Measurements from ENCODE around the gene HSD3B7. TPM values are rescaled to one million over a fixed set of nuclear protein-coding genes. Genes with fewer than 3 reads are reported as not detected.

Gene HSD3B7
- total RNA-seq, 1 donor from 2014 or later = 2.9 TPM

DNA sequence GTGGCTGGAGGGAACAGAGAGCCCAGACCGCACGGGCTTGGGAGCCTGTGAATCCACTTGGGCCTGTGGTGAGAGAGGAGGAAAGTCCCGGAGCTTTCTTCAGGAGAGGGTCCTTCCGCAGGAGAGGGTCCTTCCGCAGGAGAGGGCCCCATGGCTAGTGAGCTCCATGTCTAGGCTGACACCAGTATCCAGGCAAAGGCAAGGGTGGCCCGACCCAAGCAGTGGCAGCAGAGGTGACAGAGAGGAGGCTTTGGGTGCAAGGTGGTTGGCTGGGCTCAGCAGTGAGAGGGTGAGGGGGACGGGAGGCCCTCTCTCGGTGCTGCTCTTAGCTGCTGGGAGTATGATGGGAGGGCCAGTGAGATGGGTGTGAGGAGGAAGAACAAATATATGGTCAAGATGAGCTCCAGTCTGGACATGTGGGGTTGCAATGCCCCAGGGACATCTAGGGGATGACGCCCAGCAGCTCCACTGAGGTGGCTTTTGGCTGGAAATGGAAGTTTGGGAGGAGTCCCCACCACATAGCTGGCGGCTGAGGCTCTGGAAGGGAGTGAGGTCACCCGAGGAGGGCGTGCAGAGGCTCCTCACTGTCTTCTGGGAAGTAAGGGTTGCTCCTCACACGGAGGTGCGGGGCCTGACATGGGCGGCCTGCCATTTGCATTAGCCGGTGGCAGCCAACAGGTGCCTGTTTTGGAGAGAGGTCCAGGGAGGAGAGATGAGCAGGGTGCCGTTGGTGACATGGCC lies 2.3 kb upstream of the HSD3B7 start:
- Mint-ChIP-seq H3K27me3 (no peaks in the 10 kb centered on the region), H3K9me3 (no peaks in the 10 kb centered on the region), H3K27ac (no peak overlapping the region), H3K4me3 (no peak overlapping the region), H3K36me3 (ENCODE audit: low read depth) (peaks cover 27% of the 10 kb centered on the region), H3K4me1 (peaks cover 8% of the 10 kb centered on the region)
- no peak for DNase-seq
- intact Hi-C loops (cut with micrococcal nuclease) = no loop called here

GRCh38 chr16:30983289-30983889 lies 1.6 kb upstream of the HSD3B7 start:
- H3K27me3 Mint-ChIP-seq = no peaks in the 10 kb centered on the region
- H3K36me3 Mint-ChIP-seq (ENCODE audit: low read depth) = peaks cover 27% of the 10 kb centered on the region
- peaks cover 8% of the 10 kb centered on the region for H3K4me1 Mint-ChIP-seq
- no peak overlapping the region for H3K27ac Mint-ChIP-seq
- DNase-seq = no peak
- intact Hi-C loops (cut with micrococcal nuclease) = no loop called here
- no peak overlapping the region for H3K4me3 Mint-ChIP-seq
- no peaks in the 10 kb centered on the region for H3K9me3 Mint-ChIP-seq

- Mint-ChIP-seq H3K27ac (no peak overlapping the region), H3K4me1 (peaks cover 8% of the 10 kb centered on the region), H3K9me3 (no peaks in the 10 kb centered on the region), H3K27me3 (no peaks in the 10 kb centered on the region), H3K36me3 (ENCODE audit: low read depth) (peaks cover 20% of the 10 kb centered on the region), H3K4me3 (no peak overlapping the region)
- intact Hi-C loops (cut with micrococcal nuclease) = loop anchor here (2.0 kb wide), 1 partner anchor 49 kb away; the partner anchor contains the start of gene STX4
- DNase-seq = no peak
Measured at GRCh38 chr16:30983898-30984610, 953 bp upstream of the HSD3B7 start.

GRCh38 chr16:30985401-30986128 lies 558 bp downstream of the HSD3B7 start:
- H3K27me3 Mint-ChIP-seq = no peaks in the 10 kb centered on the region
- DNase-seq = no peak
- H3K36me3 Mint-ChIP-seq (ENCODE audit: low read depth) = peaks cover 15% of the 10 kb centered on the region
- H3K27ac Mint-ChIP-seq = peak overlapping the region; percentile 47
- peak overlapping the region; percentile 52 for H3K4me3 Mint-ChIP-seq
- no peaks in the 10 kb centered on the region for H3K9me3 Mint-ChIP-seq
- H3K4me1 Mint-ChIP-seq = peaks cover 8% of the 10 kb centered on the region
- intact Hi-C loops (cut with micrococcal nuclease) = loop anchor here (1.0 to 5.0 kb wide), 3 partner anchors 47 to 457 kb away; partner anchors contain the start of genes STX4 and ZNF843

DNA sequence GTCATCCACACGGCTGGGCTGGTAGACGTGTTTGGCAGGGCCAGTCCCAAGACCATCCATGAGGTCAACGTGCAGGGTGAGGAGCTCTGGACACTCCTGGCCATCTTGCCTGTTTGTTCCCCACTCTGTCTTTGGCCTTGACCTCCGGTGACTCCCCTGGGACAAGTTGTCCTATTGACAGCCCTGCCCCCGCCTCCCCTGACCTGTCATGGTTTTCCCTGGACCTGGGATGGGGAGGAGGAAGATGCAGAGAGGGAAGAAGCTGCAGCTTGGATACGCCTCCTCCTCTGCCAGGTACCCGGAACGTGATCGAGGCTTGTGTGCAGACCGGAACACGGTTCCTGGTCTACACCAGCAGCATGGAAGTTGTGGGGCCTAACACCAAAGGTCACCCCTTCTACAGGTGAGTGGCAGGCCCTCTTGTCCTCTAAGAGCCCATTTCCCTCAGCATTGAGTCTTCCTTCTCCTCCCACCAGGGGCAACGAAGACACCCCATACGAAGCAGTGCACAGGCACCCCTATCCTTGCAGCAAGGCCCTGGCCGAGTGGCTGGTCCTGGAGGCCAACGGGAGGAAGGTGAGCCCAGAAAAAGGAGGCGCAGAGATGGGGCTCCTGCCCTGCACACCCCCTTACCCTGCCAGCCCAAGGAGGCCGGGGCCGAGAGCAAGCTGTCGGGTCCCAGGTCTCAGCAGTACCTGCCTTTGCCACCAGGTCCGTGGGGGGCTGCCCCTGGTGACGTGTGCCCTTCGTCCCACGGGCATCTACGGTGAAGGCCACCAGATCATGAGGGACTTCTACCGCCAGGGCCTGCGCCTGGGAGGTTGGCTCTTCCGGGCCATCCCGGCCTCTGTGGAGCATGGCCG lies 1.4 kb downstream of the HSD3B7 start:
- no peak overlapping the region for H3K27ac Mint-ChIP-seq

DNA sequence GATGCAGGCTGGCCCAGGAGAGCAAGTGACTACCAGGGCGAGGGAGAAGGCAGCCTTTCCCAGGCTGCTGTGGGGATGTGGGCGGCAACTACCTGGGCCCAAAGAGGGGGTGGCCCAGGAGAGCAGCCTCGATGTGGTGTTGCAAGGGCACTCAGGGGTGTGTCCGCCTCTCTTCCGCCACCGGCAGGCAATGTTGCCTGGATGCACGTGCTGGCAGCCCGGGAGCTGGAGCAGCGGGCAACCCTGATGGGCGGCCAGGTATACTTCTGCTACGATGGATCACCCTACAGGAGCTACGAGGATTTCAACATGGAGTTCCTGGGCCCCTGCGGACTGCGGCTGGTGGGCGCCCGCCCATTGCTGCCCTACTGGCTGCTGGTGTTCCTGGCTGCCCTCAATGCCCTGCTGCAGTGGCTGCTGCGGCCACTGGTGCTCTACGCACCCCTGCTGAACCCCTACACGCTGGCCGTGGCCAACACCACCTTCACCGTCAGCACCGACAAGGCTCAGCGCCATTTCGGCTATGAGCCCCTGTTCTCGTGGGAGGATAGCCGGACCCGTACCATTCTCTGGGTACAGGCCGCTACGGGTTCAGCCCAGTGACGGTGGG lies 2.7 kb downstream of the HSD3B7 start:
- no peaks in the 10 kb centered on the region for H3K9me3 Mint-ChIP-seq
- no peak for DNase-seq
- H3K4me1 Mint-ChIP-seq = peaks cover 8% of the 10 kb centered on the region
- no peaks in the 10 kb centered on the region for H3K27me3 Mint-ChIP-seq
- no peak overlapping the region for H3K27ac Mint-ChIP-seq
- intact Hi-C loops (cut with micrococcal nuclease) = loop anchor here (5.0 kb wide), 1 partner anchor 455 kb away; the partner anchor contains the start of gene ZNF843
- H3K36me3 Mint-ChIP-seq (ENCODE audit: low read depth) = peaks cover 5% of the 10 kb centered on the region
- no peak overlapping the region for H3K4me3 Mint-ChIP-seq

More for the DNA sequence above, 1.4 kb downstream of the HSD3B7 start:
- Mint-ChIP-seq H3K4me1 (peaks cover 8% of the 10 kb centered on the region), H3K36me3 (ENCODE audit: low read depth) (peaks cover 9% of the 10 kb centered on the region), H3K9me3 (no peaks in the 10 kb centered on the region), H3K4me3 (no peak overlapping the region), H3K27me3 (no peaks in the 10 kb centered on the region)
- intact Hi-C loops (cut with micrococcal nuclease) = loop anchor here (5.0 kb wide), 1 partner anchor 456 kb away; the partner anchor contains the start of gene ZNF843
- no peak for DNase-seq

DNA sequence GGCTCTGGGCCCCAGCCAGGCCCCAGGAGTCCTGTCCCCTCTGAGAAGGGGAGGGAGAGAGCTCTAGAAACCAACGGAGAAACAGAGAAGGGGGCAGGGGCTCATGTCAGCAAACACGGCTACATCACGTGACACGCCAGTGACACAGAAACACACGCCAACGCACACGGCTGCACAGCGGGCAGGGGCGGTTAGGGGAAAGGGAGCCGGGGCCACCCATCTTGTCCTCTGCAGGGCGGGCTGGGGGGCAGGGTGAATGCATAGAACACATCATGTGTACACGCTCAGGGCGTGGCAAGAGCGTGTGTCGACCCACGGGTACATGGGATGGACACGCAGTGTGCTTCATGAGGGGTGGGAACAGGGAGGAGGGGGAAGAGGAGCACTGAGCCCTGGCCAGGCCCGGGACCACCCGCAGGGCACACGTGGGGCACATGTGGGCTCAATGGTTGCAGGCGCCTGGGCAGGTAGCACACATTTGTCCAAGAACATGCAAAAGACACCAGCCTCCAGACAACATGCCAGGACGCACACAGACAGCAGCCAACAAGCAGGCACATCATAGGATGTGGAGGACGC lies 4.6 kb downstream of the HSD3B7 start:
- H3K4me3 Mint-ChIP-seq = no peak overlapping the region
- no peaks in the 10 kb centered on the region for H3K9me3 Mint-ChIP-seq
- no peak overlapping the region for H3K27ac Mint-ChIP-seq
- intact Hi-C loops (cut with micrococcal nuclease) = loop anchor here (5.0 kb wide), 1 partner anchor 453 kb away; the partner anchor contains the start of gene ZNF843
- peaks cover 11% of the 10 kb centered on the region for H3K4me1 Mint-ChIP-seq
- peaks cover 1% of the 10 kb centered on the region for H3K27me3 Mint-ChIP-seq
- no peak for DNase-seq
- peaks cover 2% of the 10 kb centered on the region for H3K36me3 Mint-ChIP-seq (ENCODE audit: low read depth)

GRCh38 chr16:30990105-30990504 lies 5.1 kb downstream of the HSD3B7 start:
- intact Hi-C loops (cut with micrococcal nuclease) = no loop called here
- Mint-ChIP-seq H3K27me3 (peaks cover 1% of the 10 kb centered on the region), H3K9me3 (no peaks in the 10 kb centered on the region), H3K4me3 (no peak overlapping the region), H3K36me3 (ENCODE audit: low read depth) (peaks cover 2% of the 10 kb centered on the region), H3K4me1 (peaks cover 13% of the 10 kb centered on the region), H3K27ac (no peak overlapping the region)
- DNase-seq = no peak

- peaks cover 9% of the 10 kb centered on the region for H3K4me1 Mint-ChIP-seq
- H3K27ac Mint-ChIP-seq = no peak overlapping the region
- H3K9me3 Mint-ChIP-seq = no peaks in the 10 kb centered on the region
- H3K27me3 Mint-ChIP-seq = peaks cover 1% of the 10 kb centered on the region
- H3K4me3 Mint-ChIP-seq = no peak overlapping the region
- no peak for DNase-seq
- peaks cover 2% of the 10 kb centered on the region for H3K36me3 Mint-ChIP-seq (ENCODE audit: low read depth)
- intact Hi-C loops (cut with micrococcal nuclease) = no loop called here
Measured at GRCh38 chr16:30991052-30991451, 6.0 kb downstream of the HSD3B7 start.

GRCh38 chr16:30992276-30992780 lies 7.3 kb downstream of the HSD3B7 start:
- Mint-ChIP-seq H3K4me1 (peaks cover 7% of the 10 kb centered on the region), H3K27me3 (peaks cover 1% of the 10 kb centered on the region), H3K4me3 (no peak overlapping the region), H3K36me3 (ENCODE audit: low read depth) (no peaks in the 10 kb centered on the region), H3K27ac (no peak overlapping the region), H3K9me3 (no peaks in the 10 kb centered on the region)
- intact Hi-C loops (cut with micrococcal nuclease) = no loop called here
- DNase-seq = no peak

GRCh38 chr16:30992931-30993816 lies 8.2 kb downstream of the HSD3B7 start:
- intact Hi-C loops (cut with micrococcal nuclease) = no loop called here
- H3K9me3 Mint-ChIP-seq = no peaks in the 10 kb centered on the region
- H3K27me3 Mint-ChIP-seq = peaks cover 1% of the 10 kb centered on the region
- H3K4me1 Mint-ChIP-seq = peaks cover 7% of the 10 kb centered on the region
- H3K27ac Mint-ChIP-seq = no peak overlapping the region
- no peak for DNase-seq
- no peaks in the 10 kb centered on the region for H3K36me3 Mint-ChIP-seq (ENCODE audit: low read depth)
- H3K4me3 Mint-ChIP-seq = no peak overlapping the region
